ENCODE measurements around the gene ZNF436. TPM values are rescaled to one million over a fixed set of nuclear protein-coding genes. Genes with fewer than 3 reads are reported as not detected.

The ZNF436 gene
- total and polyA plus RNA-seq, 2 of the 8 experiments (the other 6 are each of a cell fraction or from before 2014, with no cell fraction given) = 0.65 to 1.8 TPM

GRCh38 chr1:23330846-23331245 lies 38.8 kb downstream of the ZNF436 start:
- no peak for FAIRE-seq
- ChIA-PET POLR2A (ENCODE audit: partially characterized antibody) (interaction anchor here (0.8 to 1.0 kb wide), 2 partner anchors 14 to 34 kb away, joined by 3 read pairs; partner anchors contain the start of gene HNRNPR), CTCF (ENCODE audit: partially characterized antibody) (no interaction called here)
- H3K4me2 ChIP-seq (ENCODE audit: insufficient read depth in 1 of 2, low read depth in 2 of 2, low read length in 2 of 2) = no peak overlapping the region
- no peak overlapping the region for H3K14ac ChIP-seq (ENCODE audit: insufficient read length)
- TF ChIP-seq EZH2 (IDR thresholded peaks at IDR 0.05; ENCODE audit: low read depth, low read length, severe bottlenecking) (no peak), SP4 (IDR thresholded peaks at IDR 0.05; ENCODE audit: low read length) (no peak), E2F6 (IDR thresholded peaks at IDR 0.05) (no peak)
- H3K9me3 ChIP-seq (ENCODE audit: insufficient read depth in 2 of 2, low read depth in 1 of 2, low read length in 1 of 2) = no peaks in the 10 kb centered on the region
- H3K18ac ChIP-seq (ENCODE audit: extremely low read depth, low read length) = no peak overlapping the region
- no peak overlapping the region for H4K5ac ChIP-seq (ENCODE audit: insufficient read length, low read depth, low read length)
- no peak overlapping the region for H2BK5ac ChIP-seq (ENCODE audit: low read depth, low read length)
- H4K20me1 ChIP-seq (replicated peaks in 1 of 2; ENCODE audit: control insufficient read depth in 1 of 2, insufficient read depth in 2 of 2, low read length in 2 of 2) = peaks cover 11 to 14% of the 10 kb centered on the region in 2 experiments
- no peak overlapping the region for H3K56ac ChIP-seq (replicated peaks; ENCODE audit: insufficient read length, low read depth, low read length)
- no peak overlapping the region for H3K27ac ChIP-seq (ENCODE audit: low read depth, low read length)
- no peak for DNase-seq (ENCODE audit: low read depth in 1 of 2, low spot score in 2 of 2)
- H3K23ac ChIP-seq (ENCODE audit: insufficient read length) = no peak overlapping the region
- peaks cover 0 to 60% of the 10 kb centered on the region in 2 experiments; a peak in 3 of 4 replicates for H3K79me2 ChIP-seq (ENCODE audit: control insufficient read depth in 1 of 2, insufficient read depth in 2 of 2, low read length in 2 of 2)
- H3K4me3 ChIP-seq (ENCODE audit: extremely low read depth in 1 of 4, insufficient read depth in 2 of 4, low read depth in 3 of 4, low read length in 4 of 4) = no peak overlapping the region
- H4K8ac ChIP-seq (ENCODE audit: extremely low read depth, insufficient read depth, low read length) = no peak overlapping the region
- peaks cover 9% of the 10 kb centered on the region; the same call in 1 of the 2 replicates for H3K79me1 ChIP-seq (ENCODE audit: low read depth, low read length)
- no peak overlapping the region for H2AFZ ChIP-seq (ENCODE audit: low read length)
- no peaks in the 10 kb centered on the region for H3K27me3 ChIP-seq (replicated peaks in 1 of 4; ENCODE audit: control insufficient read depth in 3 of 4, extremely low read depth in 1 of 4, insufficient read depth in 3 of 4, low read length in 3 of 4)
- no peak overlapping the region for H2BK120ac ChIP-seq (replicated peaks; ENCODE audit: low read depth, low read length)
- WGBS, 2 experiments (ENCODE audit: extremely low coverage in 1 of 2, insufficient coverage in 1 of 2, insufficient read length in 1 of 2, insufficient replicate concordance in 2 of 2, low coverage in 1 of 2, low lambda C conversion rate in 2 of 2, missing lambda C conversion rate in 1 of 2) = 96% methylated on average over 1 of the region's 1 CpG; no CpG with 5 or more reads in 1 of the 2 experiments
- no peak overlapping the region for H3K9ac ChIP-seq (replicated peaks in 1 of 4; ENCODE audit: extremely low read depth in 1 of 4, low read depth in 3 of 4, low read length in 3 of 4)
- H3K4ac ChIP-seq (replicated peaks; ENCODE audit: insufficient read length, low read depth, low read length) = no peak overlapping the region
- no peak overlapping the region for H2BK12ac ChIP-seq (ENCODE audit: low read depth, low read length)
- H3K4me1 ChIP-seq (replicated peaks in 1 of 4; ENCODE audit: control insufficient read depth in 3 of 4, insufficient read depth in 4 of 4, low read length in 3 of 4) = no peaks in the 10 kb centered on the region
- H4K91ac ChIP-seq (replicated peaks; ENCODE audit: insufficient read length, low read length) = no peak overlapping the region
- no peak overlapping the region for H2AK5ac ChIP-seq (ENCODE audit: low read depth, low read length)
- H3K23me2 ChIP-seq (ENCODE audit: low read depth, low read length) = peaks cover 2% of the 10 kb centered on the region; the same call in 1 of the 2 replicates
- no peak overlapping the region for H2BK15ac ChIP-seq (ENCODE audit: low read length)
- H2BK20ac ChIP-seq (ENCODE audit: low read length) = no peak overlapping the region
- H3K36me3 ChIP-seq (ENCODE audit: control insufficient read depth in 2 of 4, insufficient read depth in 4 of 4, low read length in 3 of 4) = peaks cover 13 to 79% (median 51%) of the 10 kb centered on the region in 4 experiments
